GM12872 (cell line): Measurements from ENCODE around the gene ZBTB16.

Experiments
- CTCF ChIP-seq: IDR thresholded peaks from 3 replicates; pipeline ENCODE4 v1.5.1; 2011; ENCODE audit warnings: low read depth, mild to moderate bottlenecking, low read length, moderate library complexity; ENCODE audit not compliant: insufficient read depth

ZBTB16 gene

GRCh38 chr11:114246321-114247069 lies 187.0 kb downstream of the ZBTB16 start:
- no peak for TF ChIP-seq CTCF

GRCh38 chr11:114247070-114247789 lies 187.7 kb downstream of the ZBTB16 start:
- no peak for TF ChIP-seq CTCF

- no peak for TF ChIP-seq CTCF
Measured at GRCh38 chr11:114250180-114250579, 190.7 kb downstream of the ZBTB16 start.

- no peak for TF ChIP-seq CTCF
Measured at GRCh38 chr11:114250993-114251814, 191.7 kb downstream of the ZBTB16 start.

DNA sequence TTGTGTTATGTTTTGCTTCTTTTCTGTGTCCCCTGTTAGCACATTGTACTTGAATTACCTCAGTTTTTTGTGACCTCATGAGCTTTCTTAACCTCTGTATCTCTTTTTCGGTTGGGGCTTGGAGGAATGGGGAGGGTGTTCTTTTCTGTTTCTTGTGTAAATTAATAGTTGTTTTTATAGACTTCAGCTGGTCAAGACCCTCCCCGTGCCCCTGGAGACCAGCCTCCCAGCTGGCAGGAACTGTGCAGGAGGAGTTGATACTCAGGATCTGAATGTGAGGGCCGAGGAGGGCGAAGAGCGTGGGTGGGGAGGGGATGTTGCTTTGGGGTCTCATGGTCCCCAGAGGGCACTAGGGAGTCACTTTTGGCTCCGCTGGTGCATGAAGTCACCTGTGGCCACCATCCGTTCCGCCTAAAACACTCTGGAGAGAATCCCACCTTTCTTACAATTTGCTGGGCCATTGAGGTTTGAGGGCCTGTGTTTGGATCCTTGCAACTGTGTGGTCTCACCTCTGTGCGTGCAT lies 192.4 kb downstream of the ZBTB16 start:
- TF ChIP-seq CTCF = no peak

- TF ChIP-seq CTCF = no peak
Measured at GRCh38 chr11:114252767-114253166, 193.3 kb downstream of the ZBTB16 start.

GRCh38 chr11:114253771-114254170 lies 194.3 kb downstream of the ZBTB16 start:
- TF ChIP-seq CTCF = no peak
